Upper lobe of left lung (tissue), 6 donors: ENCODE measurements around the gene COL11A2. TPM values are rescaled to one million over a fixed set of nuclear protein-coding genes. Genes with fewer than 3 reads are reported as not detected.
A peak's percentile ranks its signal among the peaks of the same experiment; 100 is the strongest.

Source experiments
- ATAC-seq, 2 donors: fragments of 200-7000 bp; cut with Tn5 transposase; one replicate each; pipeline ENCODE4 v1.9.1; 2022; ENCODE audit warnings: mild to moderate bottlenecking in 2 of 2, moderate library complexity in 2 of 2; ENCODE audit not compliant: low FRiP score in 2 of 2
- DNase-seq, 2 donors: peaks; one replicate each; pipeline ENCODE4 v3.0.0-alpha.2; 2019 to 2020
- H3K27ac ChIP-seq, 4 donors: fragments of 200-600 bp; sonication (generic); one replicate each; pipeline ENCODE4 v1.5.1; 2016 to 2019
- H3K27me3 ChIP-seq, 4 donors: fragments of 200-600 bp; sonication (generic); one replicate each; pipeline ENCODE4 v1.5.1; 2017 to 2019
- H3K36me3 ChIP-seq, 4 donors: fragments of 200-600 bp; sonication (generic); one replicate each; pipeline ENCODE4 v1.5.1; 2016 to 2019
- H3K4me1 ChIP-seq, 4 donors: fragments of 200-600 bp; sonication (generic); one replicate each; pipeline ENCODE4 v1.5.1; 2018 to 2019
- H3K4me3 ChIP-seq, 4 donors: fragments of 200-600 bp; sonication (generic); one replicate each; pipeline ENCODE4 v1.5.1; 2017 to 2019; ENCODE audit warnings: mild to moderate bottlenecking in 2 of 4, moderate library complexity in 1 of 4
- H3K9me3 ChIP-seq, 4 donors: fragments of 200-600 bp; sonication (generic); one replicate each; pipeline ENCODE4 v1.5.1; 2018 to 2019
- EP300 ChIP-seq, 4 donors: sonication (generic); formaldehyde crosslinking; IDR thresholded peaks; one replicate each; pipeline ENCODE4 v1.5.1; 2017; ENCODE audit warnings: antibody characterized with exemption in 4 of 4, control low read depth in 2 of 4
- POLR2A ChIP-seq, 4 donors: fragments of 450-650 bp; IDR thresholded peaks; one replicate each; pipeline ENCODE4 v1.5.1; 2016 to 2017; ENCODE audit warnings: antibody characterized with exemption in 4 of 4, mild to moderate bottlenecking in 2 of 4
- POLR2AphosphoS5 ChIP-seq, 2 donors: sonication (generic); formaldehyde crosslinking; IDR thresholded peaks; one replicate each; pipeline ENCODE4 v1.5.1; 2017; ENCODE audit warnings: antibody characterized with exemption in 2 of 2
- WGBS, 2 donors: methylation state at CpG; one replicate each; pipeline ENCODE4 v1.1.5; 2017 to 2018; 5-methylcytosine and 5-hydroxymethylcytosine counted together
- total RNA-seq, 6 donors: library from RNA; depleted of rRNA in 4 of 6; stranded (reverse); fragments of >200 nt in 4 of 6; gene quantifications; one replicate each; pipeline versions ENCODE4 v1.1.0 to v1.2.1, GENCODE V29; 2016 to 2021
- TF ChIP-seq, protein P1 (sequence below), 6 experiments: fragments of 450-650 bp in 4 of 6; fragments of 200-600 bp in 2 of 6; sonication (generic) in 2 of 6; IDR thresholded peaks; one replicate each; pipeline ENCODE4 v1.5.1; 2016 to 2019; ENCODE audit warnings: antibody characterized with exemption in 6 of 6
- donor health status: DM: no; HTN: no; CAD: no; lungs with moderate emphysema.
- donor health status: DM: no; HTN: yes; CAD: no; lungs with severe emphysema.

Gene COL11A2
- total RNA-seq, 6 donors from 2014 or later: 0.20 to 2.1 (median 0.74) TPM

DNA sequence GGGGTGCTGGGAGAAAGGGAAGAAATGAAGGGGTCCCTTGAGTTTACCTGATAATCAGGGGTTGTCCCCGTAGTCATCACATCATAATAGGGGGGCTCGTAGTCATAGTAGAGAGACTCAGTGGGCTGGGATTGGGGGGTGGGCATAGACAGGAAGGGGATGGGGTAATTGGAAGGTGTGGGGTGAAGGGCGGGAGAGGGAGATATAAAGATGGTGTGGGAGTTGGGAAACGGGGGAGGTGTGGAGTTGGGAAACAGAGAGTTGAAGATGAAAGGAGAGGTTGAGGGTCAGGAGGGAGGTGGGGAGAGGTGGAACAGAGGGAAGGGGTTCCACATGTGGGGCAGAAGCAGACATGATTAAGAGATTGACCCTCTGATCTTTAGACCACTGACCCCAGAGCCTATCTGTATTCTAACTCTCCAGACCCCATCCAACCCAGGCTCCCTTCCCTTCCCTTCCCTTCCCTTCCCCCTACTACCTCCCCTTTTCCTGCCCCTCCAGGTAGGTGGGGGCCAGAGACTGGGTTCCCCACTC, 6.5 kb downstream of the COL11A2 start:
- no peaks in the 10 kb centered on the region for H3K9me3 ChIP-seq
- no peak for TF ChIP-seq POLR2AphosphoS5 (IDR thresholded peaks at IDR 0.05)
- TF ChIP-seq POLR2A (IDR thresholded peaks at IDR 0.05): no peak
- TF ChIP-seq, protein P1, sequence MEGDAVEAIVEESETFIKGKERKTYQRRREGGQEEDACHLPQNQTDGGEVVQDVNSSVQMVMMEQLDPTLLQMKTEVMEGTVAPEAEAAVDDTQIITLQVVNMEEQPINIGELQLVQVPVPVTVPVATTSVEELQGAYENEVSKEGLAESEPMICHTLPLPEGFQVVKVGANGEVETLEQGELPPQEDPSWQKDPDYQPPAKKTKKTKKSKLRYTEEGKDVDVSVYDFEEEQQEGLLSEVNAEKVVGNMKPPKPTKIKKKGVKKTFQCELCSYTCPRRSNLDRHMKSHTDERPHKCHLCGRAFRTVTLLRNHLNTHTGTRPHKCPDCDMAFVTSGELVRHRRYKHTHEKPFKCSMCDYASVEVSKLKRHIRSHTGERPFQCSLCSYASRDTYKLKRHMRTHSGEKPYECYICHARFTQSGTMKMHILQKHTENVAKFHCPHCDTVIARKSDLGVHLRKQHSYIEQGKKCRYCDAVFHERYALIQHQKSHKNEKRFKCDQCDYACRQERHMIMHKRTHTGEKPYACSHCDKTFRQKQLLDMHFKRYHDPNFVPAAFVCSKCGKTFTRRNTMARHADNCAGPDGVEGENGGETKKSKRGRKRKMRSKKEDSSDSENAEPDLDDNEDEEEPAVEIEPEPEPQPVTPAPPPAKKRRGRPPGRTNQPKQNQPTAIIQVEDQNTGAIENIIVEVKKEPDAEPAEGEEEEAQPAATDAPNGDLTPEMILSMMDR (IDR thresholded peaks at IDR 0.05): no peak
- TF ChIP-seq EP300 (IDR thresholded peaks at IDR 0.05): no peak
- DNase-seq: no peak
- H3K27ac ChIP-seq: no peak overlapping the region
- no peak for ATAC-seq
- WGBS, 2 donors: 83 to 84% methylated on average over 4 of the region's 4 CpGs
- no peaks in the 10 kb centered on the region for H3K27me3 ChIP-seq
- no peak overlapping the region for H3K4me3 ChIP-seq
- H3K4me1 ChIP-seq: peaks cover 0 to 6% (median 5%) of the 10 kb centered on the region in 4 donors
- no peaks in the 10 kb centered on the region for H3K36me3 ChIP-seq

DNA sequence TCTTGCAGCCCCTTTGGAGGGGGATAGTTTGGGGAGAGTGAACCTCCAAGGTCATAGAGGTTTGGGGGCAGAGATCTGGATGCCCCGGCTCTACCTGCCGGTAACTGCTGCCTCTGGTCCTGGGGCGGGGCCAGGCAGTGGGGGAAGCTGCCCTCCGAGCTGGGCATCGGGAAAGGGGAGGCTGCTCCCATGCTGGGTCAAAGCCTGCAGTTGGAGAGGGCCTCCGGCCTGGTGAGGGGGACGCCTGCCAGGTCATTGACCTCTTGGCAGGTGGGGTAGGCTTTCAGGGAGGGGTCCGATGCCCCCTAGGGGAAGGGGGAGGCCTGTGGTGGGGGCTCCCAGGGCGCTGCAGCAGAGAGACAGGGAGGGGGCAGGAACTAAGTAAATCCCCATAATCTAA, 7.1 kb downstream of the COL11A2 start:
- Histone ChIP-seq H3K27me3 (no peaks in the 10 kb centered on the region), H3K36me3 (no peaks in the 10 kb centered on the region), H3K9me3 (no peaks in the 10 kb centered on the region), H3K27ac (no peak overlapping the region), H3K4me3 (no peak overlapping the region), H3K4me1 (peaks cover 0 to 6% (median 5%) of the 10 kb centered on the region in 4 donors)
- TF ChIP-seq, protein P1 (IDR thresholded peaks at IDR 0.05): no peak
- TF ChIP-seq POLR2AphosphoS5 (IDR thresholded peaks at IDR 0.05) (no peak), POLR2A (IDR thresholded peaks at IDR 0.05) (no peak), EP300 (IDR thresholded peaks at IDR 0.05) (no peak)
- ATAC-seq: no peak
- 81 to 82% methylated on average over 5 to 9 of the region's 9 CpGs for WGBS, 2 donors
- DNase-seq: peak in 1 of 2 donors; percentile 49

DNA sequence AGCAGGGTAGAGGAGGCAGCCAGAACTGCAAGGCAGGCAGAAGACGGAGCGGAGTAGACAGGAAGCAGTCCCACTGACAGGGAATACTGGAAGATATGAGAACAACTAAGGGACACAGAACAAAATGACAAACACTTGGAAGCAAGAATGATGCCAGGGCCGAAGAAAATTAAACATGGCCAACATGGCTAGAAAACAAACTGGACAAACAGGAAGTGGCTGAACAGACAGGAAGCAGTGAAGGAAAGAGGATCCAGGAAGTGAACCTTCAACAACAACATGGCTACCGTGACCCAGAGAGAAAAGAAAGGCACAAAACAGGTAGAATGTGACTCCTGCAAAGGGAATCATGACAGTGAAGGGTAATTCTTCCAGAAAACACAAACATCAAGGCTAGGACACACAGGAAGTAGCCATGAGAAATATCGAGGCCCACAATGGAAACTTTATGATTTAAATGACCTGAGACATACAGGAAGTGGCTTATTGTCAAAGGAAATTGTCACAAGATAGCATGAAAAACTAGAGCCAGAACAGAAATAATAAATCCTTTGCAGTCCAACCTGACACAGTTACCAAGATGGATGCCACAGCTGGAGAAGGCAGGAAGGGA, 9.1 kb downstream of the COL11A2 start:
- TF ChIP-seq, protein P1 (IDR thresholded peaks at IDR 0.05): no peak
- TF ChIP-seq POLR2A (IDR thresholded peaks at IDR 0.05) (no peak), POLR2AphosphoS5 (IDR thresholded peaks at IDR 0.05) (no peak), EP300 (IDR thresholded peaks at IDR 0.05) (no peak)
- 61 to 65% methylated on average over 5 of the region's 5 CpGs for WGBS, 2 donors
- ATAC-seq: no peak

DNA sequence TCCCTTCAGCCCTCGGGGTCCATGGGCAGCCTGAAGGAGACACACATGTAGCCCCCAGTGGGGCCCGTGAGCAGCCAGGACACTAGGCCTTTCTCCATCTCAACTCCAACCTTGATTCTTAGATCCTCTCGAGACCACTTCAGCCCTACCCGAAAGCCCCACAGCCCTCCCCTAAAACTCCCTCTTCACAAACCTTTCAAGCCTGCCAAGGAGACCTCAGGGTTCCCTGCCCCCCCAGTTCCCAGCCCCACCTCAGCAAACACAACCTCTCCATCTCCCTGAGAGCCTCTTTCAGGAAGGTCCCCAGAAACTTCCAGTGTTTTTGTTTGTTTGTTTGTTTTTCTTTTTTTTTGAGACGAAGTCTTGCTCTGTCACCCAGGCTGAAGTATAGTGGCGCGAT, 11.1 kb downstream of the COL11A2 start:
- Histone ChIP-seq H3K4me3 (no peak overlapping the region), H3K27me3 (no peaks in the 10 kb centered on the region), H3K9me3 (no peaks in the 10 kb centered on the region), H3K27ac (no peak overlapping the region), H3K4me1 (peaks cover 0 to 6% (median 5%) of the 10 kb centered on the region in 4 donors), H3K36me3 (no peaks in the 10 kb centered on the region)
- no peak for ATAC-seq
- no peak for TF ChIP-seq POLR2AphosphoS5 (IDR thresholded peaks at IDR 0.05)
- no peak for TF ChIP-seq POLR2A (IDR thresholded peaks at IDR 0.05)
- no peak for TF ChIP-seq EP300 (IDR thresholded peaks at IDR 0.05)
- TF ChIP-seq, protein P1 (IDR thresholded peaks at IDR 0.05): no peak
- 69 to 81% methylated on average over 7 of the region's 7 CpGs for WGBS, 2 donors
- DNase-seq: no peak

More for the DNA sequence above, 9.1 kb downstream of the COL11A2 start:
- peaks cover 0 to 6% (median 5%) of the 10 kb centered on the region in 4 donors for H3K4me1 ChIP-seq
- no peak for DNase-seq
- H3K27me3 ChIP-seq: no peaks in the 10 kb centered on the region
- H3K36me3 ChIP-seq: no peaks in the 10 kb centered on the region
- no peaks in the 10 kb centered on the region for H3K9me3 ChIP-seq
- peak overlapping the region in 1 of 4 donors; percentile 2 for H3K27ac ChIP-seq
- H3K4me3 ChIP-seq: no peak overlapping the region
